Measurements from ENCODE around the gene MEIS2. TPM values are rescaled to one million over a fixed set of nuclear protein-coding genes. Genes with fewer than 3 reads are reported as not detected.
A peak's percentile ranks its signal among the peaks of the same experiment; 100 is the strongest.

MEIS2 gene
- total and polyA plus RNA-seq, 8 donors, result 9.1 to 30.5 (median 14.8) TPM

DNA sequence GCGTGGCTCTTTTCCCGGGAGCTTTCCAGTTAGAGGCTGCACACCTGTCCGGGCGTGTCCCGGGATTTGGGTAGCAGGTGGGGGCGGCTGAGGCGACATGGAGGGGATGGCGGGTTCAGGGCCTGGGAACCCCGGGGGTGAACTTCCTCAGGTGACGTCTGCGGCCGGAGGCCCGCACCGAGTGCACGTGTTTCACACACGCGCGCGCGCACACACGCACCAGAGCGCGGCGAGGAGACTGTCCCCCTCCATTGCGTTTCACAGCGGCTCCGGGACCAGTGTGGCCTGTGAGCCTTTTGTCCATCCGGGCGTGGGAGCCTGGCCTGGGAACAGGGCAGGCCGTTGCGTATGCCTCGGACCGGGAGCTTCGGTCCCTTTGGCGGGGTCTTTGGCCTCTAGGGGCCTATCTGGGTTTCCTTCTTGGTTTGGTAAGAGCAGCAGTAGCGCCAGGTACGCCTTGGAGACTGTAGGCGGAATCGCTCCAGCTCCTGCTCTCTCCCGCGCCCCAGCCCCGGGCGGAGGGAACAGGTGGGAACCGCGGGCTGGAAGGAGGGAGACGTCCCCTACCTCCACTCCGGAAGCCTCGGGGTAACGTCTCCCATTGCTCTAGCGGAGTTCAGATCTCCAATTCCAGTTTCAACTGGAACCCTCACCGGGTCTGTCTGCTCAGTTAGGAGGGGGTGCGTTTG is 220.0 kb downstream of the MEIS2 start:
- no peak for FAIRE-seq

DNA sequence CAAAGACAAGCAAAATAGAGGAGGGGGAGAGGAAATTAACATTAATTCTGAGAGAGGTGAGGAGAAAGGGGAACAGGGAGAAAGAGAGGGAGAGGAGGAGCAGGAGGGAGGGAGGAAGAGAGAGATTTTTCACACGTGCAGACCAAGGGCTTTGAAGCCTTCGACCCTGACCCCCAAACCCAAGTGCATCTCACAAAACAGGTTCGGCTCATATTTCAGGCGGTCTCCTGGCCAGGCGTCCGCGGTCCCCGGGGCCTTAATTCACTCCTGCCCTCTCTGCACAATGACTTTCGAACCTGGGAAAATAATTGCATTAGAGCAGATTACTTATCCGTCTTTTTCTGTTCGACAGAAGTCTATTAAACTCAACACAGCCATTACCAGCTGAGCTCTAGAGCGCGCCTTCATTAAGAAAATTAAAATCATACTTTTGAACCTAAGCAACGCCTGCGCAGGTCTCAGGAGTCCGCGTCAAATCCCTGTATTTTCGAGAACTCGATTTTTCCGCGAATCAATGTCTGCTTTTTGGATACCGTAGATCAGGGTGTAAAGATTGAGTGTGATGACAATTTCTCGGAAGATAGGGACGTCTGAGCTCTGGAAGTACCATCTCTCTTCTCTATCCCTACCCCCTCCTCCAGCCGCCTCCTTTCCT is 220.7 kb downstream of the MEIS2 start:
- no peak overlapping the region for H3K27ac ChIP-seq
- ATAC-seq (no peak), FAIRE-seq (no peak), DNase-seq (peak in 1 of 6 donors; percentile 9)
- peaks cover 0 to 35% (median 8%) of the 10 kb centered on the region in 4 donors for H3K27me3 ChIP-seq
- intact Hi-C loops (cut with DNase I), result loop anchor here in 1 of 3 donors (10.0 kb wide), 1 partner anchor 225 kb away; the partner anchor contains the start of gene MEIS2
- TF ChIP-seq, protein P1, sequence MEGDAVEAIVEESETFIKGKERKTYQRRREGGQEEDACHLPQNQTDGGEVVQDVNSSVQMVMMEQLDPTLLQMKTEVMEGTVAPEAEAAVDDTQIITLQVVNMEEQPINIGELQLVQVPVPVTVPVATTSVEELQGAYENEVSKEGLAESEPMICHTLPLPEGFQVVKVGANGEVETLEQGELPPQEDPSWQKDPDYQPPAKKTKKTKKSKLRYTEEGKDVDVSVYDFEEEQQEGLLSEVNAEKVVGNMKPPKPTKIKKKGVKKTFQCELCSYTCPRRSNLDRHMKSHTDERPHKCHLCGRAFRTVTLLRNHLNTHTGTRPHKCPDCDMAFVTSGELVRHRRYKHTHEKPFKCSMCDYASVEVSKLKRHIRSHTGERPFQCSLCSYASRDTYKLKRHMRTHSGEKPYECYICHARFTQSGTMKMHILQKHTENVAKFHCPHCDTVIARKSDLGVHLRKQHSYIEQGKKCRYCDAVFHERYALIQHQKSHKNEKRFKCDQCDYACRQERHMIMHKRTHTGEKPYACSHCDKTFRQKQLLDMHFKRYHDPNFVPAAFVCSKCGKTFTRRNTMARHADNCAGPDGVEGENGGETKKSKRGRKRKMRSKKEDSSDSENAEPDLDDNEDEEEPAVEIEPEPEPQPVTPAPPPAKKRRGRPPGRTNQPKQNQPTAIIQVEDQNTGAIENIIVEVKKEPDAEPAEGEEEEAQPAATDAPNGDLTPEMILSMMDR (IDR thresholded peaks at IDR 0.05), result no peak
- WGBS, 2 donors, result 69 to 76% methylated on average over 25 of the region's 25 CpGs
- no peaks in the 10 kb centered on the region for H3K36me3 ChIP-seq
- H3K9me3 ChIP-seq, result no peaks in the 10 kb centered on the region
- peaks cover 0 to 3% (median 0%) of the 10 kb centered on the region in 3 donors for H3K4me1 ChIP-seq
- no peak overlapping the region for H3K4me3 ChIP-seq

More for the DNA sequence above, 220.0 kb downstream of the MEIS2 start:
- H3K36me3 ChIP-seq, result no peaks in the 10 kb centered on the region
- peaks cover 0 to 3% (median 0%) of the 10 kb centered on the region in 3 donors for H3K4me1 ChIP-seq
- TF ChIP-seq, protein P1 (IDR thresholded peaks at IDR 0.05), result no peak
- peaks cover 0 to 35% (median 8%) of the 10 kb centered on the region in 4 donors for H3K27me3 ChIP-seq
- 17 to 24% methylated on average over 51 to 52 of the region's 52 CpGs for WGBS, 2 donors
- ATAC-seq (peak in 3 of 4 donors; percentile 25 to 42 (median 37)), DNase-seq (peak in 3 of 6 donors; percentile 15 to 72 (median 61))
- peak overlapping the region in 2 of 4 donors; percentile 13 to 20 for H3K4me3 ChIP-seq
- no peak overlapping the region for H3K27ac ChIP-seq
- intact Hi-C loops (cut with DNase I), result loop anchor here in 1 of 3 donors (10.0 kb wide), 1 partner anchor 224 kb away; the partner anchor contains the start of gene MEIS2
- no peaks in the 10 kb centered on the region for H3K9me3 ChIP-seq

DNA sequence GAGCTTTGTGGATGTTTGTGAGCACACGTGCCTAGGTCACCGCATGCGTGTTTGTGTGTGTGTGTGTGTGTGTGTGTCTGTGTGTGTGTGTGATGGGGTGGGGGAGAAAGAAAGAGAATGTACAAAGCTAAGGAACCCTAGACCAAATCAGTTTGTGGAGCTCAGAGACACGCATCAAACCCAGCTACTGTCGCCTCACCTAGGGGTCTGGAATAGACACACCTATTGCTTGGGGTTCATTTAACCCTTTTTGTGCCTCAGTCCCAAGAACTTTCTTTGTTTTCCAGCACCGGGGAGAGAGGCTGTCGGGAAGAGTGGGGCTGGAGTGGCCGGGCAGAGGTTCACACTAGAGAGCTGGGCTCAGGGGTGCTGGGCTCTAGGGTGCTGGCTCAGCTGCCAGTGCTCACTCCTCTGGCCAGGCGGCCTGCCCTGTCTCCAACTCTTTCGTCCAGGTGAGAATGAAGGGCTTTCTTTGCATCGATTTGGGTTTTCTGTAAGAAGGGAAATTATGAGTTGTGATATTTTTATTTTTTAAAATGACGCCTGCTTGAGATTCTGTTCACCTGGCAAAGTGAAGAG is 221.6 kb downstream of the MEIS2 start:
- peak in 1 of 6 donors; percentile 19 for DNase-seq
- no peak for ATAC-seq
- H3K9me3 ChIP-seq, result no peaks in the 10 kb centered on the region
- TF ChIP-seq, protein P1 (IDR thresholded peaks at IDR 0.05), result no peak
- H3K36me3 ChIP-seq, result no peaks in the 10 kb centered on the region
- no peak overlapping the region for H3K4me3 ChIP-seq
- H3K4me1 ChIP-seq, result peaks cover 0 to 3% (median 0%) of the 10 kb centered on the region in 3 donors
- intact Hi-C loops (cut with DNase I), result no loop called here
- no peak overlapping the region for H3K27ac ChIP-seq
- FAIRE-seq, result no peak
- 68 to 75% methylated on average over 12 of the region's 12 CpGs for WGBS, 2 donors
- H3K27me3 ChIP-seq, result peaks cover 0 to 35% (median 8%) of the 10 kb centered on the region in 4 donors

DNA sequence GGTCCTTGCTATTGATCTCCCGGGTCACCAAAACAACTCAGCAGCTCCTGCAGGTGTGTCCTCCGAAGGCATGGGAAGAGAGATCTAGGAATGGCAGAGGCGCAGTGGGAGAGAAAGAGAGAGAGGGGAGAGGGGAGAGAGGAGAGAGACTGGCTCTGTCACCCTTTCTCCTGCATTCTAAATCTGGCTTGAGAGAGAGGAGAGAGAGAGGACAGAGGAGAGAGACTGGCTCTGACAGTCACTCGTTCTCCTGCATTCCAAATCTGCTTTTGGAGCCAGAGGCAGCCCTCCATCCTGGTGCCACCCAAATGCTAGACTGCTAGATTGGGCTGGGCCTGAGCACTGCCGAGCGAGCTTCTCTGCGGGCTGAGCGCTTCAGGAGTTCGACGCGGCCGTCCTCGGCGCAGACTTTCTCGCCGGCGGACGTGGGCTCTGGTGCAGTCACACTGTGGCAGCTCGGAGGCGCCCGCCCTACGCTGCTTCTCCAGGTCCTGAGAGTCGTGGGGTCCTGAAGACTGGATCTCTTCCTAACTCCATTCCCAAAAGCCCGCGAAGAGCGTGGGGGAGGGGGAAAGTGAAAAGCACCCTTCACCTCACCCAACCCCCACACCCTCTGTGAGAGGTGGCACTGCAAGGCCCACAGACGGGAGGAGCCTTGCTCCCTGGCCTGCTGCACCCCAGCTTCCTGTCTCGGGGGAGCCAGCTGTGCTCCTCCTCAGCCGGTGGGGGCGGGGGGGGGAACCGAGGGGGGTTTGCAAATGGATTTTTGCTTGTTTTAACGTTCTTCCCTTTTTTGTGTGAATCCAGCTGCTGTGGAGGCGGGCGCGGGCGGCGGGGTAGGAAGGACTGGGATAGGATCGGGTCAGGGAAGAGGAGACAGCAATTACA is 222.3 kb downstream of the MEIS2 start:
- Histone ChIP-seq H3K27ac (no peak overlapping the region), H3K27me3 (peaks cover 0 to 31% (median 8%) of the 10 kb centered on the region in 4 donors), H3K36me3 (no peaks in the 10 kb centered on the region), H3K4me3 (no peak overlapping the region), H3K9me3 (no peaks in the 10 kb centered on the region), H3K4me1 (peaks cover 0 to 3% (median 0%) of the 10 kb centered on the region in 3 donors)
- intact Hi-C loops (cut with DNase I), result no loop called here
- ATAC-seq (no peak), FAIRE-seq (no peak), DNase-seq (peak in 1 of 6 donors; percentile 40)
- TF ChIP-seq, protein P1 (IDR thresholded peaks at IDR 0.05), result no peak
- WGBS, 2 donors, result 62 to 73% methylated on average over 35 to 38 of the region's 38 CpGs

Measured in pancreas (tissue), 10 donors.